HEK293T (cell line): ENCODE measurements around the gene IRAK3.

Experiments used
- CTBP1 ChIP-seq: fragments of 450-650 bp; IDR thresholded peaks from 2 replicates; pipeline ENCODE4 v1.6.1; 2016; ENCODE audit warnings: borderline replicate concordance
- FOXA1 ChIP-seq: fragments of 450-650 bp; IDR thresholded peaks from 2 replicates; pipeline ENCODE4 v1.6.1; 2016; ENCODE audit warnings: mild to moderate bottlenecking
- FOXM1 ChIP-seq: fragments of 450-650 bp; IDR thresholded peaks from 2 replicates; pipeline ENCODE4 v1.6.1; 2017; ENCODE audit warnings: mild to moderate bottlenecking, borderline replicate concordance
- LEF1 ChIP-seq: fragments of 450-650 bp; IDR thresholded peaks from 2 replicates; pipeline ENCODE4 v1.6.1; 2017; ENCODE audit warnings: mild to moderate bottlenecking, borderline replicate concordance
- PKNOX1 ChIP-seq: fragments of 450-650 bp; IDR thresholded peaks from 2 replicates; pipeline ENCODE4 v1.6.1; 2016
- SP1 ChIP-seq: fragments of 450-650 bp; IDR thresholded peaks from 2 replicates; pipeline ENCODE4 v1.6.1; 2017
- SUZ12 ChIP-seq: fragments of 450-650 bp; IDR thresholded peaks from 2 replicates; pipeline ENCODE4 v1.6.1; 2016; ENCODE audit warnings: mild to moderate bottlenecking
- ZNF384 ChIP-seq: fragments of 450-650 bp; IDR thresholded peaks from 2 replicates; pipeline ENCODE4 v1.6.1; 2016

- TF ChIP-seq FOXA1 (no peak), ZNF384 (no peak), PKNOX1 (no peak), FOXM1 (no peak), LEF1 (no peak), CTBP1 (no peak), SUZ12 (no peak), SP1 (no peak)
Measured at GRCh38 chr12:66187036-66187435, 2.0 kb upstream of the IRAK3 start.
